GM12874 (cell line): ENCODE data around the gene THSD7B.

Experiments
- CTCF ChIP-seq: IDR thresholded peaks from 2 replicates; pipeline ENCODE4 v1.5.1; 2011; ENCODE audit warnings: low read depth, mild to moderate bottlenecking, control low read depth, low read length, moderate library complexity; ENCODE audit not compliant: insufficient read depth

Gene THSD7B

GRCh38 chr2:137155356-137156104 lies 390.2 kb downstream of the THSD7B start:
- TF ChIP-seq CTCF = no peak

GRCh38 chr2:137156221-137156844 lies 391.0 kb downstream of the THSD7B start:
- TF ChIP-seq CTCF = no peak

- TF ChIP-seq CTCF = no peak
Measured at GRCh38 chr2:137157851-137158250, 392.5 kb downstream of the THSD7B start.

GRCh38 chr2:137161250-137161649 lies 395.9 kb downstream of the THSD7B start:
- TF ChIP-seq CTCF = no peak

- no peak for TF ChIP-seq CTCF
Measured at GRCh38 chr2:137165968-137166367, 400.6 kb downstream of the THSD7B start.

- no peak for TF ChIP-seq CTCF
Measured at GRCh38 chr2:137167651-137168050, 402.3 kb downstream of the THSD7B start.

GRCh38 chr2:137168552-137168951 lies 403.2 kb downstream of the THSD7B start:
- TF ChIP-seq CTCF = no peak
